ENCODE results near the gene TNFSF4.

DNA sequence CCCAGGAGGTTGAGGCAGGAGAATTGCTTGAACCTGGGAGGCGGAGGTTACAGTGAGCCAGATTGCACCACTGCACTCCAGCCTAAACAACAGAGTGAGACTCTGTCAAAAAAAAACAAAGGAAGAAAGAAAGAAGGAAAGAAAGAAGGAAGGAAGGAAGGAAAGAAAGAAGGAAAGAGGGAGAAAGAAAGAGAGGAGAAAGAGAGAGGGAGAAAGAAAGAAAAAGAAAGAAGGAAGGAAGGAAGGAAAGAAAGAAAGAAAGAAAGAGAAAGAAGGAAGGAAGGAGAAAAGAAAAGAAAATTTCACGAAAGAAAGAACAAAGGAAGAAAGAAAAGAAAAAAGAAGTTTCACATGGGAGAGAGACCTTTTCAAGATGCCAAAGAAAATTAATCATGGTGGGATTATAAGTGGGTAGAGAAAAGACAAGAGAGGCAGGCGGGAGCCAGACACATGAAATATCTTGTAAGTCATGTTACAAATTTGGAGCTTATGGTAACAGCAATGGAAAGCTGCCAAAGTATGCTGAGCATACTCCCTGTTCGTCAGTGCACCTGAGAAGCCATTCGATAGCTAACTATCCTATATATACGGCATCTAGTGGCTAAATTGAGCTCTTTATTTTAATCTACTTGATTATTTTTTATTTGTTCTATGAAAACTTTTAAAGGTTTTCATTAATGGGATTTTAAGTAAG lies 41.3 kb upstream of the TNFSF4 start:
- TF ChIP-seq TAF1 (IDR thresholded peaks at IDR 0.05; ENCODE audit: borderline replicate concordance, low read depth, low read length) (no peak), ZBTB33 (IDR thresholded peaks at IDR 0.05; ENCODE audit: borderline replicate concordance, low read depth) (no peak), RFX5 (IDR thresholded peaks at IDR 0.05; ENCODE audit: low read length) (no peak)
- TF ChIP-seq, protein P1, sequence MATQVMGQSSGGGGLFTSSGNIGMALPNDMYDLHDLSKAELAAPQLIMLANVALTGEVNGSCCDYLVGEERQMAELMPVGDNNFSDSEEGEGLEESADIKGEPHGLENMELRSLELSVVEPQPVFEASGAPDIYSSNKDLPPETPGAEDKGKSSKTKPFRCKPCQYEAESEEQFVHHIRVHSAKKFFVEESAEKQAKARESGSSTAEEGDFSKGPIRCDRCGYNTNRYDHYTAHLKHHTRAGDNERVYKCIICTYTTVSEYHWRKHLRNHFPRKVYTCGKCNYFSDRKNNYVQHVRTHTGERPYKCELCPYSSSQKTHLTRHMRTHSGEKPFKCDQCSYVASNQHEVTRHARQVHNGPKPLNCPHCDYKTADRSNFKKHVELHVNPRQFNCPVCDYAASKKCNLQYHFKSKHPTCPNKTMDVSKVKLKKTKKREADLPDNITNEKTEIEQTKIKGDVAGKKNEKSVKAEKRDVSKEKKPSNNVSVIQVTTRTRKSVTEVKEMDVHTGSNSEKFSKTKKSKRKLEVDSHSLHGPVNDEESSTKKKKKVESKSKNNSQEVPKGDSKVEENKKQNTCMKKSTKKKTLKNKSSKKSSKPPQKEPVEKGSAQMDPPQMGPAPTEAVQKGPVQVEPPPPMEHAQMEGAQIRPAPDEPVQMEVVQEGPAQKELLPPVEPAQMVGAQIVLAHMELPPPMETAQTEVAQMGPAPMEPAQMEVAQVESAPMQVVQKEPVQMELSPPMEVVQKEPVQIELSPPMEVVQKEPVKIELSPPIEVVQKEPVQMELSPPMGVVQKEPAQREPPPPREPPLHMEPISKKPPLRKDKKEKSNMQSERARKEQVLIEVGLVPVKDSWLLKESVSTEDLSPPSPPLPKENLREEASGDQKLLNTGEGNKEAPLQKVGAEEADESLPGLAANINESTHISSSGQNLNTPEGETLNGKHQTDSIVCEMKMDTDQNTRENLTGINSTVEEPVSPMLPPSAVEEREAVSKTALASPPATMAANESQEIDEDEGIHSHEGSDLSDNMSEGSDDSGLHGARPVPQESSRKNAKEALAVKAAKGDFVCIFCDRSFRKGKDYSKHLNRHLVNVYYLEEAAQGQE (IDR thresholded peaks at IDR 0.05; ENCODE audit: low read depth, low read length): no peak
- TF ChIP-seq, protein P2, sequence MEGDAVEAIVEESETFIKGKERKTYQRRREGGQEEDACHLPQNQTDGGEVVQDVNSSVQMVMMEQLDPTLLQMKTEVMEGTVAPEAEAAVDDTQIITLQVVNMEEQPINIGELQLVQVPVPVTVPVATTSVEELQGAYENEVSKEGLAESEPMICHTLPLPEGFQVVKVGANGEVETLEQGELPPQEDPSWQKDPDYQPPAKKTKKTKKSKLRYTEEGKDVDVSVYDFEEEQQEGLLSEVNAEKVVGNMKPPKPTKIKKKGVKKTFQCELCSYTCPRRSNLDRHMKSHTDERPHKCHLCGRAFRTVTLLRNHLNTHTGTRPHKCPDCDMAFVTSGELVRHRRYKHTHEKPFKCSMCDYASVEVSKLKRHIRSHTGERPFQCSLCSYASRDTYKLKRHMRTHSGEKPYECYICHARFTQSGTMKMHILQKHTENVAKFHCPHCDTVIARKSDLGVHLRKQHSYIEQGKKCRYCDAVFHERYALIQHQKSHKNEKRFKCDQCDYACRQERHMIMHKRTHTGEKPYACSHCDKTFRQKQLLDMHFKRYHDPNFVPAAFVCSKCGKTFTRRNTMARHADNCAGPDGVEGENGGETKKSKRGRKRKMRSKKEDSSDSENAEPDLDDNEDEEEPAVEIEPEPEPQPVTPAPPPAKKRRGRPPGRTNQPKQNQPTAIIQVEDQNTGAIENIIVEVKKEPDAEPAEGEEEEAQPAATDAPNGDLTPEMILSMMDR (IDR thresholded peaks at IDR 0.05): no peak
- TF ChIP-seq, protein P3, sequence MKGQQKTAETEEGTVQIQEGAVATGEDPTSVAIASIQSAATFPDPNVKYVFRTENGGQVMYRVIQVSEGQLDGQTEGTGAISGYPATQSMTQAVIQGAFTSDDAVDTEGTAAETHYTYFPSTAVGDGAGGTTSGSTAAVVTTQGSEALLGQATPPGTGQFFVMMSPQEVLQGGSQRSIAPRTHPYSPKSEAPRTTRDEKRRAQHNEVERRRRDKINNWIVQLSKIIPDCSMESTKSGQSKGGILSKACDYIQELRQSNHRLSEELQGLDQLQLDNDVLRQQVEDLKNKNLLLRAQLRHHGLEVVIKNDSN (IDR thresholded peaks at IDR 0.05; ENCODE audit: borderline replicate concordance, low read depth): no peak

All from SK-N-SH (cell line).